ENCODE results near the gene ZBP1.

Gene ZBP1

GRCh38 chr20:57625181-57625958 lies 5.1 kb upstream of the ZBP1 start:
- ATAC-seq (replicated peaks) (no peak), DNase-seq (no peak)
- H3K9me3 Mint-ChIP-seq, result no peaks in the 10 kb centered on the region
- peaks cover 41 to 51% of the 10 kb centered on the region in 2 donors for H3K4me1 Mint-ChIP-seq (ENCODE audit: low read depth in 2 of 2)
- H3K27ac Mint-ChIP-seq, result peak overlapping the region; percentile 6 to 52
- H3K4me3 Mint-ChIP-seq, result peak overlapping the region in 1 of 2 donors; percentile 21
- H3K36me3 Mint-ChIP-seq (ENCODE audit: insufficient read depth), result peaks cover 6% of the 10 kb centered on the region
- no peaks in the 10 kb centered on the region for H3K27me3 Mint-ChIP-seq

- Mint-ChIP-seq H3K9me3 (no peaks in the 10 kb centered on the region), H3K27me3 (no peaks in the 10 kb centered on the region), H3K36me3 (ENCODE audit: insufficient read depth) (peaks cover 12% of the 10 kb centered on the region), H3K4me1 (ENCODE audit: low read depth in 2 of 2) (peaks cover 38 to 51% of the 10 kb centered on the region in 2 donors), H3K4me3 (no peak overlapping the region), H3K27ac (no peak overlapping the region)
- no peak for ATAC-seq (replicated peaks)
- DNase-seq, result no peak
These were observed 3.9 kb upstream of the ZBP1 start for GRCh38 chr20:57624124-57624523.

GRCh38 chr20:57622579-57623381 lies 2.6 kb upstream of the ZBP1 start:
- Mint-ChIP-seq H3K9me3 (no peaks in the 10 kb centered on the region), H3K36me3 (ENCODE audit: insufficient read depth) (peaks cover 20% of the 10 kb centered on the region), H3K27ac (peak overlapping the region in 1 of 2 donors; percentile 83), H3K27me3 (no peaks in the 10 kb centered on the region), H3K4me1 (ENCODE audit: low read depth in 2 of 2) (peaks cover 43 to 59% of the 10 kb centered on the region in 2 donors), H3K4me3 (peak overlapping the region; percentile 14 to 56)
- peak; percentile 7 for ATAC-seq (replicated peaks)
- peak; percentile 61 to 66 (median 65) for DNase-seq

- Mint-ChIP-seq H3K27me3 (no peaks in the 10 kb centered on the region), H3K9me3 (no peaks in the 10 kb centered on the region), H3K4me1 (ENCODE audit: low read depth in 2 of 2) (peaks cover 49 to 58% of the 10 kb centered on the region in 2 donors), H3K27ac (peak overlapping the region in 1 of 2 donors; percentile 83), H3K4me3 (peak overlapping the region; percentile 14 to 56), H3K36me3 (ENCODE audit: insufficient read depth) (peaks cover 20% of the 10 kb centered on the region)
- ATAC-seq (replicated peaks), result no peak
- DNase-seq, result no peak
These were observed 2.0 kb upstream of the ZBP1 start for GRCh38 chr20:57622201-57622570.

GRCh38 chr20:57621421-57622200 lies 1.4 kb upstream of the ZBP1 start:
- H3K27me3 Mint-ChIP-seq, result no peaks in the 10 kb centered on the region
- DNase-seq (no peak), ATAC-seq (replicated peaks) (no peak)
- peaks cover 20% of the 10 kb centered on the region for H3K36me3 Mint-ChIP-seq (ENCODE audit: insufficient read depth)
- peaks cover 55 to 61% of the 10 kb centered on the region in 2 donors for H3K4me1 Mint-ChIP-seq (ENCODE audit: low read depth in 2 of 2)
- H3K9me3 Mint-ChIP-seq, result no peaks in the 10 kb centered on the region
- peak overlapping the region; percentile 91 to 93 for H3K4me3 Mint-ChIP-seq
- H3K27ac Mint-ChIP-seq, result peak overlapping the region; percentile 93 to 96

GRCh38 chr20:57620999-57621398 lies 773 bp upstream of the ZBP1 start:
- H3K4me1 Mint-ChIP-seq (ENCODE audit: low read depth in 2 of 2), result peaks cover 55 to 57% of the 10 kb centered on the region in 2 donors
- DNase-seq, result no peak
- no peaks in the 10 kb centered on the region for H3K9me3 Mint-ChIP-seq
- peak overlapping the region; percentile 91 to 93 for H3K4me3 Mint-ChIP-seq
- H3K27ac Mint-ChIP-seq, result peak overlapping the region; percentile 93 to 96
- H3K36me3 Mint-ChIP-seq (ENCODE audit: insufficient read depth), result peaks cover 26% of the 10 kb centered on the region
- ATAC-seq (replicated peaks), result no peak
- H3K27me3 Mint-ChIP-seq, result no peaks in the 10 kb centered on the region

- Mint-ChIP-seq H3K4me3 (peak overlapping the region; percentile 91 to 93), H3K36me3 (ENCODE audit: insufficient read depth) (peaks cover 38% of the 10 kb centered on the region), H3K9me3 (no peaks in the 10 kb centered on the region), H3K4me1 (ENCODE audit: low read depth in 2 of 2) (peaks cover 57 to 61% of the 10 kb centered on the region in 2 donors), H3K27ac (peak overlapping the region; percentile 93 to 96), H3K27me3 (no peaks in the 10 kb centered on the region)
- peak; percentile 72 for ATAC-seq (replicated peaks)
- DNase-seq, result peak; percentile 65 to 73 (median 66)
These were observed 985 bp downstream of the ZBP1 start for GRCh38 chr20:57619051-57619831.

- H3K27ac Mint-ChIP-seq, result peak overlapping the region; percentile 93 to 96
- no peaks in the 10 kb centered on the region for H3K27me3 Mint-ChIP-seq
- DNase-seq, result no peak
- ATAC-seq (replicated peaks), result no peak
- H3K4me1 Mint-ChIP-seq (ENCODE audit: low read depth in 2 of 2), result peaks cover 57 to 61% of the 10 kb centered on the region in 2 donors
- peak overlapping the region; percentile 91 to 93 for H3K4me3 Mint-ChIP-seq
- peaks cover 43% of the 10 kb centered on the region for H3K36me3 Mint-ChIP-seq (ENCODE audit: insufficient read depth)
- H3K9me3 Mint-ChIP-seq, result no peaks in the 10 kb centered on the region
These were observed 1.5 kb downstream of the ZBP1 start for GRCh38 chr20:57618764-57619050.

GRCh38 chr20:57618091-57618763 lies 2.0 kb downstream of the ZBP1 start:
- H3K9me3 Mint-ChIP-seq, result no peaks in the 10 kb centered on the region
- no peaks in the 10 kb centered on the region for H3K27me3 Mint-ChIP-seq
- DNase-seq (no peak), ATAC-seq (replicated peaks) (no peak)
- peaks cover 56 to 61% of the 10 kb centered on the region in 2 donors for H3K4me1 Mint-ChIP-seq (ENCODE audit: low read depth in 2 of 2)
- peak overlapping the region; percentile 91 to 93 for H3K4me3 Mint-ChIP-seq
- H3K36me3 Mint-ChIP-seq (ENCODE audit: insufficient read depth), result peaks cover 48% of the 10 kb centered on the region
- H3K27ac Mint-ChIP-seq, result peak overlapping the region; percentile 93 to 96

- peaks cover 55% of the 10 kb centered on the region for H3K36me3 Mint-ChIP-seq (ENCODE audit: insufficient read depth)
- peaks cover 48 to 54% of the 10 kb centered on the region in 2 donors for H3K4me1 Mint-ChIP-seq (ENCODE audit: low read depth in 2 of 2)
- peak overlapping the region; percentile 91 to 93 for H3K4me3 Mint-ChIP-seq
- ATAC-seq (replicated peaks) (no peak), DNase-seq (no peak)
- H3K27me3 Mint-ChIP-seq, result no peaks in the 10 kb centered on the region
- no peaks in the 10 kb centered on the region for H3K9me3 Mint-ChIP-seq
- H3K27ac Mint-ChIP-seq, result peak overlapping the region; percentile 93 to 96
These were observed 3.0 kb downstream of the ZBP1 start for GRCh38 chr20:57617079-57617795.

- no peaks in the 10 kb centered on the region for H3K9me3 Mint-ChIP-seq
- no peaks in the 10 kb centered on the region for H3K27me3 Mint-ChIP-seq
- H3K36me3 Mint-ChIP-seq (ENCODE audit: insufficient read depth), result peaks cover 60% of the 10 kb centered on the region
- ATAC-seq (replicated peaks), result no peak
- H3K4me3 Mint-ChIP-seq, result peak overlapping the region; percentile 91 to 93
- H3K4me1 Mint-ChIP-seq (ENCODE audit: low read depth in 2 of 2), result peaks cover 46 to 53% of the 10 kb centered on the region in 2 donors
- peak overlapping the region; percentile 93 to 96 for H3K27ac Mint-ChIP-seq
- DNase-seq, result no peak
These were observed 3.9 kb downstream of the ZBP1 start for GRCh38 chr20:57616143-57616951.

Measured in effector memory CD8-positive, alpha-beta T cell (primary cell).